Cardiac muscle cell (in vitro differentiated cells and primary cell): ENCODE measurements around the gene ASGR1. TPM values are rescaled to one million over a fixed set of nuclear protein-coding genes. Genes with fewer than 3 reads are reported as not detected.
"Not testable (repeated sequence)": the region's sequence is repeated elsewhere in the genome, so short reads cannot be mapped to it uniquely, and the experiment has no call there.

Source experiments
- DNase-seq, 2 donors: peaks; one replicate each; pipeline versions ENCODE4 v3.0.0 to v3.0.0-alpha.2; 2010 to 2017; ENCODE audit warnings: low read depth in 1 of 2, low spot score in 1 of 2
- H3K27ac ChIP-seq: fragments of 200-600 bp; sonication (generic); 2 replicates; pipeline ENCODE4 v1.5.1; 2016
- H3K27me3 ChIP-seq: fragments of 200-600 bp; sonication (generic); 2 replicates; pipeline ENCODE4 v1.6.0; 2016; ENCODE audit warnings: control low read depth
- H3K36me3 ChIP-seq: fragments of 200-600 bp; sonication (generic); 2 replicates; pipeline ENCODE4 v1.5.1; 2016; ENCODE audit warnings: control low read depth
- H3K4me1 ChIP-seq: fragments of 200-600 bp; sonication (generic); 2 replicates; pipeline ENCODE4 v1.8.1; 2017; ENCODE audit warnings: low read depth, mild to moderate bottlenecking, mixed run types
- H3K4me3 ChIP-seq: fragments of 200-600 bp; sonication (generic); 2 replicates; pipeline ENCODE4 v1.5.1; 2016; ENCODE audit warnings: mild to moderate bottlenecking
- H3K9me3 ChIP-seq: fragments of 200-600 bp; sonication (generic); 2 replicates; pipeline ENCODE4 v1.5.1; 2017; ENCODE audit warnings: low read depth, mild to moderate bottlenecking, control low read depth
- CTCF ChIP-seq: IDR thresholded peaks from 2 replicates; pipeline ENCODE4 v1.5.1; 2012; ENCODE audit warnings: low read depth, mild to moderate bottlenecking, low read length
- polyA plus RNA-seq: library from polyadenylated mRNA; unstranded; fragments of >200 nt; fragmentation: Nextera tagmentation; extraction: Ambion mirVana; gene quantifications from 2 replicates; pipeline ENCODE4 v1.2.1, GENCODE V29; 2016
- total RNA-seq: library from RNA; depleted of rRNA; stranded (reverse); fragments of >200 nt; gene quantifications from 2 replicates; pipeline ENCODE4 v1.2.3, GENCODE V29; 2016

Gene ASGR1
- total and polyA plus RNA-seq, 2 experiments from 2014 or later = 20.2 to 21.7 TPM

GRCh38 chr17:7130621-7131422, 48.3 kb downstream of the ASGR1 start:
- Histone ChIP-seq H3K9me3 (no peaks in the 10 kb centered on the region), H3K4me3 (no peak overlapping the region), H3K27ac (no peak overlapping the region), H3K4me1 (no peaks in the 10 kb centered on the region), H3K27me3 (no peaks in the 10 kb centered on the region), H3K36me3 (no peaks in the 10 kb centered on the region)
- TF ChIP-seq CTCF = no peak
- peak in 1 of 2 donors; percentile 12 for DNase-seq

GRCh38 chr17:7129311-7129710, 49.9 kb downstream of the ASGR1 start:
- Histone ChIP-seq H3K4me1 (no peaks in the 10 kb centered on the region), H3K27me3 (no peaks in the 10 kb centered on the region), H3K27ac (no peak overlapping the region), H3K9me3 (no peaks in the 10 kb centered on the region), H3K4me3 (no peak overlapping the region), H3K36me3 (no peaks in the 10 kb centered on the region)
- DNase-seq = no peak
- no peak for TF ChIP-seq CTCF

- no peaks in the 10 kb centered on the region for H3K4me1 ChIP-seq
- TF ChIP-seq CTCF = no peak
- no peak overlapping the region for H3K27ac ChIP-seq
- H3K27me3 ChIP-seq = no peaks in the 10 kb centered on the region
- H3K36me3 ChIP-seq = no peaks in the 10 kb centered on the region
- DNase-seq = no peak
- H3K4me3 ChIP-seq = no peak overlapping the region
- no peaks in the 10 kb centered on the region for H3K9me3 ChIP-seq
Observed at GRCh38 chr17:7128160-7128559, 51.0 kb downstream of the ASGR1 start.

- DNase-seq, H3K27me3 ChIP-seq, H3K27ac ChIP-seq, H3K4me3 ChIP-seq, H3K4me1 ChIP-seq, H3K36me3 ChIP-seq, H3K9me3 ChIP-seq: not testable (repeated sequence)
Observed at GRCh38 chr17:7127501-7127900, 51.7 kb downstream of the ASGR1 start.

- not testable (repeated sequence) for H3K36me3 ChIP-seq
Observed at GRCh38 chr17:7126386-7126785, 52.8 kb downstream of the ASGR1 start.

GRCh38 chr17:7124923-7125322, 54.2 kb downstream of the ASGR1 start:
- H3K36me3 ChIP-seq = no peaks in the 10 kb centered on the region
- H3K27me3 ChIP-seq = no peaks in the 10 kb centered on the region
- no peak for DNase-seq
- TF ChIP-seq CTCF = no peak
- H3K9me3 ChIP-seq = no peaks in the 10 kb centered on the region
- H3K27ac ChIP-seq = no peak overlapping the region
- H3K4me1 ChIP-seq = no peaks in the 10 kb centered on the region
- H3K4me3 ChIP-seq = no peak overlapping the region

More at GRCh38 chr17:7126386-7126785, 52.8 kb downstream of the ASGR1 start:
- DNase-seq, H3K9me3 ChIP-seq, H3K4me1 ChIP-seq, H3K4me3 ChIP-seq, H3K27ac ChIP-seq, H3K27me3 ChIP-seq: not testable (repeated sequence)
